PC-3 (cell line): Measurements from ENCODE around the gene RPS15.

Experiments
- EZH2phosphoT487 ChIP-seq: fragments of 300-600 bp; sonication (generic); IDR thresholded peaks from 2 replicates; pipeline ENCODE4 v1.6.1; 2018; ENCODE audit warnings: mild to moderate bottlenecking, antibody characterized with exemption, low read length, borderline replicate concordance
- TF ChIP-seq, protein P1 (sequence below): fragments of 300-600 bp; sonication (generic); conservative IDR thresholded peaks from 2 replicates; pipeline ENCODE4 v1.5.1; 2017; ENCODE audit warnings: antibody characterized with exemption, low read depth, mild to moderate bottlenecking, low read length

GRCh38 chr19:1451916-1452801 lies 14.0 kb downstream of the RPS15 start:
- TF ChIP-seq, protein P1, sequence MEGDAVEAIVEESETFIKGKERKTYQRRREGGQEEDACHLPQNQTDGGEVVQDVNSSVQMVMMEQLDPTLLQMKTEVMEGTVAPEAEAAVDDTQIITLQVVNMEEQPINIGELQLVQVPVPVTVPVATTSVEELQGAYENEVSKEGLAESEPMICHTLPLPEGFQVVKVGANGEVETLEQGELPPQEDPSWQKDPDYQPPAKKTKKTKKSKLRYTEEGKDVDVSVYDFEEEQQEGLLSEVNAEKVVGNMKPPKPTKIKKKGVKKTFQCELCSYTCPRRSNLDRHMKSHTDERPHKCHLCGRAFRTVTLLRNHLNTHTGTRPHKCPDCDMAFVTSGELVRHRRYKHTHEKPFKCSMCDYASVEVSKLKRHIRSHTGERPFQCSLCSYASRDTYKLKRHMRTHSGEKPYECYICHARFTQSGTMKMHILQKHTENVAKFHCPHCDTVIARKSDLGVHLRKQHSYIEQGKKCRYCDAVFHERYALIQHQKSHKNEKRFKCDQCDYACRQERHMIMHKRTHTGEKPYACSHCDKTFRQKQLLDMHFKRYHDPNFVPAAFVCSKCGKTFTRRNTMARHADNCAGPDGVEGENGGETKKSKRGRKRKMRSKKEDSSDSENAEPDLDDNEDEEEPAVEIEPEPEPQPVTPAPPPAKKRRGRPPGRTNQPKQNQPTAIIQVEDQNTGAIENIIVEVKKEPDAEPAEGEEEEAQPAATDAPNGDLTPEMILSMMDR = no peak
- TF ChIP-seq EZH2phosphoT487 = no peak
